H9 (cell line): ENCODE results near the gene MIPEP. TPM values are rescaled to one million over a fixed set of nuclear protein-coding genes. Genes with fewer than 3 reads are reported as not detected.

Source experiments
- DNase-seq: peaks from one replicate; pipeline ENCODE4 v3.0.0-alpha.2; 2017
- H2AFZ ChIP-seq: one replicate; pipeline ENCODE4 v1.6.1; 2013; ENCODE audit warnings: mild to moderate bottlenecking, low read length, control low read depth, moderate library complexity
- H2AK5ac ChIP-seq: 2 replicates; pipeline ENCODE4 v1.6.1; 2013; ENCODE audit warnings: low read length, control low read depth, mixed read lengths; ENCODE audit not compliant: insufficient read length
- H2BK120ac ChIP-seq: one replicate; pipeline ENCODE4 v1.6.1; 2013; ENCODE audit warnings: low read depth, mild to moderate bottlenecking, low read length, control low read depth, inconsistent platforms; ENCODE audit not compliant: poor library complexity, severe bottlenecking
- H2BK12ac ChIP-seq: 2 replicates; pipeline ENCODE4 v1.6.1; 2013; ENCODE audit warnings: low read length, control low read depth, mixed read lengths, low read depth; ENCODE audit not compliant: insufficient read length
- H2BK15ac ChIP-seq: 2 replicates; pipeline ENCODE4 v1.6.1; 2013; ENCODE audit warnings: low read depth, low read length, control low read depth
- H2BK20ac ChIP-seq: one replicate; pipeline ENCODE4 v1.6.1; 2013; ENCODE audit warnings: low read depth, mild to moderate bottlenecking, low read length, control low read depth, inconsistent platforms; ENCODE audit not compliant: poor library complexity, severe bottlenecking
- H2BK5ac ChIP-seq: 2 replicates; pipeline ENCODE4 v1.6.1; 2013; ENCODE audit warnings: low read length, control low read depth, mixed read lengths; ENCODE audit not compliant: insufficient read length
- H3K14ac ChIP-seq: 2 replicates; pipeline ENCODE4 v1.6.1; 2013; ENCODE audit warnings: low read length, control low read depth; ENCODE audit not compliant: insufficient read depth
- H3K18ac ChIP-seq: 2 replicates; pipeline ENCODE4 v1.6.1; 2013; ENCODE audit warnings: low read depth, mild to moderate bottlenecking, mixed read lengths, low read length, control low read depth; ENCODE audit not compliant: insufficient read length
- H3K23ac ChIP-seq: 2 replicates; pipeline ENCODE4 v1.6.1; 2013; ENCODE audit warnings: low read length, control low read depth, mixed read lengths, low read depth; ENCODE audit not compliant: insufficient read length
- H3K23me2 ChIP-seq: 2 replicates; pipeline ENCODE4 v1.6.1; 2013; ENCODE audit warnings: low read depth, mild to moderate bottlenecking, mixed read lengths, low read length, control low read depth; ENCODE audit not compliant: insufficient read length, poor library complexity, severe bottlenecking
- H3K27ac ChIP-seq: 2 replicates; pipeline ENCODE4 v1.5.1; 2013; ENCODE audit warnings: low read length, control low read depth, mixed read lengths, low read depth; ENCODE audit not compliant: insufficient read length
- H3K27me3 ChIP-seq: 2 replicates; pipeline ENCODE4 v1.6.1; 2013; ENCODE audit warnings: low read length, control low read depth, inconsistent platforms; ENCODE audit not compliant: insufficient read depth
- H3K4ac ChIP-seq: 2 replicates; pipeline ENCODE4 v1.6.1; 2013; ENCODE audit warnings: low read depth, mild to moderate bottlenecking, control low read depth, inconsistent platforms, low read length, moderate library complexity
- H3K4me1 ChIP-seq: 2 replicates; pipeline ENCODE4 v1.6.1; 2013; ENCODE audit warnings: low read length, control low read depth, inconsistent platforms; ENCODE audit not compliant: insufficient read depth
- H3K4me2 ChIP-seq: 2 replicates; pipeline ENCODE4 v1.6.1; 2013; ENCODE audit warnings: low read length, control low read depth, mixed read lengths; ENCODE audit not compliant: insufficient read length, insufficient read depth
- H3K56ac ChIP-seq: 2 replicates; pipeline ENCODE4 v1.6.1; 2013; ENCODE audit warnings: low read depth, mild to moderate bottlenecking, mixed read lengths, low read length, control low read depth; ENCODE audit not compliant: insufficient read length
- H3K79me1 ChIP-seq: 2 replicates; pipeline ENCODE4 v1.6.1; 2013; ENCODE audit warnings: low read depth, mild to moderate bottlenecking, moderate library complexity, low read length, control low read depth, inconsistent platforms; ENCODE audit not compliant: insufficient read depth, poor library complexity, severe bottlenecking
- H3K79me2 ChIP-seq: 2 replicates; pipeline ENCODE4 v1.6.1; 2013; ENCODE audit warnings: low read length, control low read depth, inconsistent platforms; ENCODE audit not compliant: insufficient read depth
- H3K9ac ChIP-seq: 2 replicates; pipeline ENCODE4 v1.6.1; 2013; ENCODE audit warnings: low read length, control low read depth, mixed read lengths; ENCODE audit not compliant: insufficient read length; ENCODE audit errors: extremely low read depth
- H3K9me3 ChIP-seq: one replicate; pipeline ENCODE4 v1.6.1; 2013; ENCODE audit warnings: low read depth, low read length, inconsistent platforms; ENCODE audit not compliant: control insufficient read depth
- H3T11ph ChIP-seq: one replicate; pipeline ENCODE4 v1.6.1; 2013; ENCODE audit warnings: mild to moderate bottlenecking, low read length, control low read depth, inconsistent platforms
- H4K20me1 ChIP-seq: one replicate; pipeline ENCODE4 v1.6.1; 2013; ENCODE audit not compliant: control insufficient read depth, insufficient read length, insufficient read depth
- H4K5ac ChIP-seq: 2 replicates; pipeline ENCODE4 v1.6.1; 2013; ENCODE audit warnings: low read depth, mild to moderate bottlenecking, mixed read lengths, low read length, control low read depth; ENCODE audit not compliant: insufficient read length
- H4K8ac ChIP-seq: replicated peaks from 2 replicates; pipeline ENCODE4 v1.6.1; 2013; ENCODE audit warnings: low read length, control low read depth, mixed read lengths, low read depth; ENCODE audit not compliant: insufficient read length
- H4K91ac ChIP-seq: 2 replicates; pipeline ENCODE4 v1.6.1; 2013; ENCODE audit warnings: low read depth, mild to moderate bottlenecking, moderate library complexity, mixed read lengths, low read length, control low read depth; ENCODE audit not compliant: insufficient read length
- H3K27ac Mint-ChIP-seq, 3 experiments: 2 replicates in 2 of 3; 3 replicates in 1 of 3; pipeline ENCODE4 v1.8.0; 2020 to 2021; ENCODE audit warnings: mixed read lengths in 3 of 3, mild to moderate bottlenecking in 1 of 3, moderate library complexity in 1 of 3
- H3K27me3 Mint-ChIP-seq: 2 replicates; pipeline ENCODE4 v1.8.0; 2021; ENCODE audit warnings: low read depth, mild to moderate bottlenecking, moderate library complexity, mixed read lengths
- H3K36me3 Mint-ChIP-seq, 3 experiments: 2 replicates in 2 of 3; 3 replicates in 1 of 3; pipeline ENCODE4 v1.8.0; 2020 to 2021; ENCODE audit warnings: low read depth in 3 of 3, mixed read lengths in 3 of 3; ENCODE audit not compliant: insufficient read depth in 1 of 3
- H3K4me1 Mint-ChIP-seq, 2 experiments: 2 replicates each; pipeline ENCODE4 v1.8.0; 2020; ENCODE audit warnings: mixed read lengths in 2 of 2
- H3K4me3 Mint-ChIP-seq, 2 experiments: 2 replicates in 1 of 2; 3 replicates in 1 of 2; pipeline ENCODE4 v1.8.0; 2020 to 2021; ENCODE audit warnings: mild to moderate bottlenecking in 2 of 2, mixed read lengths in 2 of 2, moderate library complexity in 1 of 2
- H3K9me3 Mint-ChIP-seq, 2 experiments: 2 replicates in 1 of 2; 3 replicates in 1 of 2; pipeline ENCODE4 v1.8.0; 2020; ENCODE audit warnings: mild to moderate bottlenecking in 2 of 2, mixed read lengths in 2 of 2, moderate library complexity in 1 of 2
- WGBS: extraction: QIAGEN DNeasy Blood & Tissue Kit; methylation state at CpG from one replicate; pipeline ENCODE4 v1.1.7; 2013; ENCODE audit warnings: missing lambda C conversion rate, low lambda C conversion rate, mixed read lengths; ENCODE audit not compliant: insufficient read length; ENCODE audit errors: extremely low coverage; 5-methylcytosine and 5-hydroxymethylcytosine counted together
- total RNA-seq: library from RNA; stranded (reverse); gene quantifications from 2 replicates; pipeline ENCODE4 v1.2.1, GENCODE V29; 2021
- TF ChIP-seq, protein P1 (sequence below): fragments of 200-600 bp; sonication (generic); conservative IDR thresholded peaks from 3 replicates; pipeline ENCODE4 v1.8.0; 2021; ENCODE audit warnings: antibody characterized with exemption, mild to moderate bottlenecking

Gene MIPEP
- total RNA-seq, 1 experiment from 2014 or later: 18.5 TPM

DNA sequence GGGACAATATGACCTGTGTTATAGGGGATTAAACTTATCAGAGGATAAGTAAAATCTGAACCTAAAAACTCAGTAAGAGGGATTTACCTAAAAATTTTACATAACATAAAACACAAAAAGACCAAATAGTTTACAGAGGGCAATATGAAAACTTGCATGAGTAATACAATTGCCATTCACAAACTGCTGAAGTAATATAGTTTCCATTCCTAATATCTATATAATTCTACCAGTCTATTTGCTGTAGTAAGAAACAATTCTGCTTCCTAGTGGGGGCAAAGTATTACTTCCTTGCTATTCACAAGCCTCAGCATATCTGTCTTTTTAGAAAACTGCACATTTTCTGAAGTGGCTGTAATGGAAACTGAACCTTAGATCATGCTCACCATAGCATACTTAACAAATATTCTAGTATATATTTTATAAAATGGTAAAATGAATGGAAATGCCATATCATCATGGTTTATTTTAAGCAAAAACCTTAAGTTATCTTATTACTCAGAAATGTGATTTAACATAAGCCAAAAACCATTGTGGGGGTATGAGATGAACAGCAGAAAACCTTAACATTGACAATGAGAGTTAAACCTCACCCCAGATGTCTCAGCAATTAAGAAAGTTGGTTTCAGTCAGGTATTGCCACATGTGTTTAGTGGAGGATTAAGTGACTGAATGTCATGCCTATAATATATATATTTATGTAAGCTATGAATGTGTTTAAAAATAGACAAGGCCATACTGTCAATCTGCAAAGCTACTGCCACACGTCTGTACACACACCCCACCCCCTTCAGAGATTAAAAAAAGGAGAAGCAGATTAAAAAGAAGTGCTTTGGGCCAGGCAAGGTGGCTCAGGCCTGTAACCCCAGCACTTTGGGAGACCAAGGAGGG is 136.8 kb downstream of the MIPEP start:
- Histone ChIP-seq H2AFZ (no peak overlapping the region), H3K27me3 (no peaks in the 10 kb centered on the region), H3K79me1 (no peaks in the 10 kb centered on the region), H2BK120ac (no peak overlapping the region), H3K79me2 (no peaks in the 10 kb centered on the region), H3K4me2 (no peak overlapping the region), H3K4me1 (peaks cover 10% of the 10 kb centered on the region; the same call in 1 of the 2 replicates), H3K18ac (no peak overlapping the region), H2AK5ac (no peak overlapping the region), H4K20me1 (no peaks in the 10 kb centered on the region), H3K23me2 (no peaks in the 10 kb centered on the region), H3K9me3 (no peaks in the 10 kb centered on the region), H3K14ac (no peak overlapping the region), H4K91ac (no peak overlapping the region), H2BK15ac (no peak overlapping the region), H2BK12ac (no peak overlapping the region), H2BK20ac (no peak overlapping the region), H4K8ac (no peak overlapping the region), H3K27ac (no peak overlapping the region), H2BK5ac (no peak overlapping the region), H3T11ph (no peak overlapping the region), H3K56ac (no peak overlapping the region), H3K4ac (no peak overlapping the region), H3K9ac (no peak overlapping the region), H4K5ac (no peak overlapping the region), H3K23ac (no peak overlapping the region)
- H3K27ac Mint-ChIP-seq: no peak overlapping the region; a peak in 1 of 7 replicates
- no peak overlapping the region for H3K4me3 Mint-ChIP-seq
- H3K4me1 Mint-ChIP-seq: peaks cover 34 to 41% of the 10 kb centered on the region in 2 experiments
- H3K9me3 Mint-ChIP-seq: no peaks in the 10 kb centered on the region
- H3K27me3 Mint-ChIP-seq: no peaks in the 10 kb centered on the region; the same call in 1 of the 2 replicates
- no CpG with 5 or more reads among the region's 1 CpG for WGBS
- TF ChIP-seq, protein P1, sequence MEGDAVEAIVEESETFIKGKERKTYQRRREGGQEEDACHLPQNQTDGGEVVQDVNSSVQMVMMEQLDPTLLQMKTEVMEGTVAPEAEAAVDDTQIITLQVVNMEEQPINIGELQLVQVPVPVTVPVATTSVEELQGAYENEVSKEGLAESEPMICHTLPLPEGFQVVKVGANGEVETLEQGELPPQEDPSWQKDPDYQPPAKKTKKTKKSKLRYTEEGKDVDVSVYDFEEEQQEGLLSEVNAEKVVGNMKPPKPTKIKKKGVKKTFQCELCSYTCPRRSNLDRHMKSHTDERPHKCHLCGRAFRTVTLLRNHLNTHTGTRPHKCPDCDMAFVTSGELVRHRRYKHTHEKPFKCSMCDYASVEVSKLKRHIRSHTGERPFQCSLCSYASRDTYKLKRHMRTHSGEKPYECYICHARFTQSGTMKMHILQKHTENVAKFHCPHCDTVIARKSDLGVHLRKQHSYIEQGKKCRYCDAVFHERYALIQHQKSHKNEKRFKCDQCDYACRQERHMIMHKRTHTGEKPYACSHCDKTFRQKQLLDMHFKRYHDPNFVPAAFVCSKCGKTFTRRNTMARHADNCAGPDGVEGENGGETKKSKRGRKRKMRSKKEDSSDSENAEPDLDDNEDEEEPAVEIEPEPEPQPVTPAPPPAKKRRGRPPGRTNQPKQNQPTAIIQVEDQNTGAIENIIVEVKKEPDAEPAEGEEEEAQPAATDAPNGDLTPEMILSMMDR: no peak
- no peak for DNase-seq
- H3K36me3 Mint-ChIP-seq: peaks cover 0 to 5% (median under 1%) of the 10 kb centered on the region in 3 experiments; a peak in 5 of 7 replicates
